H9 (cell line): ENCODE results near the gene SREBF1. TPM values are rescaled to one million over a fixed set of nuclear protein-coding genes. Genes with fewer than 3 reads are reported as not detected.

Experiments
- DNase-seq: peaks from one replicate; pipeline ENCODE4 v3.0.0-alpha.2; 2017
- H2AFZ ChIP-seq: one replicate; pipeline ENCODE4 v1.6.1; 2013; ENCODE audit warnings: mild to moderate bottlenecking, low read length, control low read depth, moderate library complexity
- H2AK5ac ChIP-seq: 2 replicates; pipeline ENCODE4 v1.6.1; 2013; ENCODE audit warnings: low read length, control low read depth, mixed read lengths; ENCODE audit not compliant: insufficient read length
- H2BK120ac ChIP-seq: one replicate; pipeline ENCODE4 v1.6.1; 2013; ENCODE audit warnings: low read depth, mild to moderate bottlenecking, low read length, control low read depth, inconsistent platforms; ENCODE audit not compliant: poor library complexity, severe bottlenecking
- H2BK12ac ChIP-seq: 2 replicates; pipeline ENCODE4 v1.6.1; 2013; ENCODE audit warnings: low read length, control low read depth, mixed read lengths, low read depth; ENCODE audit not compliant: insufficient read length
- H2BK15ac ChIP-seq: 2 replicates; pipeline ENCODE4 v1.6.1; 2013; ENCODE audit warnings: low read depth, low read length, control low read depth
- H2BK20ac ChIP-seq: one replicate; pipeline ENCODE4 v1.6.1; 2013; ENCODE audit warnings: low read depth, mild to moderate bottlenecking, low read length, control low read depth, inconsistent platforms; ENCODE audit not compliant: poor library complexity, severe bottlenecking
- H2BK5ac ChIP-seq: 2 replicates; pipeline ENCODE4 v1.6.1; 2013; ENCODE audit warnings: low read length, control low read depth, mixed read lengths; ENCODE audit not compliant: insufficient read length
- H3K14ac ChIP-seq: 2 replicates; pipeline ENCODE4 v1.6.1; 2013; ENCODE audit warnings: low read length, control low read depth; ENCODE audit not compliant: insufficient read depth
- H3K18ac ChIP-seq: 2 replicates; pipeline ENCODE4 v1.6.1; 2013; ENCODE audit warnings: low read depth, mild to moderate bottlenecking, mixed read lengths, low read length, control low read depth; ENCODE audit not compliant: insufficient read length
- H3K23ac ChIP-seq: 2 replicates; pipeline ENCODE4 v1.6.1; 2013; ENCODE audit warnings: low read length, control low read depth, mixed read lengths, low read depth; ENCODE audit not compliant: insufficient read length
- H3K23me2 ChIP-seq: 2 replicates; pipeline ENCODE4 v1.6.1; 2013; ENCODE audit warnings: low read depth, mild to moderate bottlenecking, mixed read lengths, low read length, control low read depth; ENCODE audit not compliant: insufficient read length, poor library complexity, severe bottlenecking
- H3K27ac ChIP-seq: 2 replicates; pipeline ENCODE4 v1.5.1; 2013; ENCODE audit warnings: low read length, control low read depth, mixed read lengths, low read depth; ENCODE audit not compliant: insufficient read length
- H3K27me3 ChIP-seq: 2 replicates; pipeline ENCODE4 v1.6.1; 2013; ENCODE audit warnings: low read length, control low read depth, inconsistent platforms; ENCODE audit not compliant: insufficient read depth
- H3K4ac ChIP-seq: 2 replicates; pipeline ENCODE4 v1.6.1; 2013; ENCODE audit warnings: low read depth, mild to moderate bottlenecking, control low read depth, inconsistent platforms, low read length, moderate library complexity
- H3K4me1 ChIP-seq: 2 replicates; pipeline ENCODE4 v1.6.1; 2013; ENCODE audit warnings: low read length, control low read depth, inconsistent platforms; ENCODE audit not compliant: insufficient read depth
- H3K4me2 ChIP-seq: 2 replicates; pipeline ENCODE4 v1.6.1; 2013; ENCODE audit warnings: low read length, control low read depth, mixed read lengths; ENCODE audit not compliant: insufficient read length, insufficient read depth
- H3K56ac ChIP-seq: 2 replicates; pipeline ENCODE4 v1.6.1; 2013; ENCODE audit warnings: low read depth, mild to moderate bottlenecking, mixed read lengths, low read length, control low read depth; ENCODE audit not compliant: insufficient read length
- H3K79me1 ChIP-seq: 2 replicates; pipeline ENCODE4 v1.6.1; 2013; ENCODE audit warnings: low read depth, mild to moderate bottlenecking, moderate library complexity, low read length, control low read depth, inconsistent platforms; ENCODE audit not compliant: insufficient read depth, poor library complexity, severe bottlenecking
- H3K79me2 ChIP-seq: 2 replicates; pipeline ENCODE4 v1.6.1; 2013; ENCODE audit warnings: low read length, control low read depth, inconsistent platforms; ENCODE audit not compliant: insufficient read depth
- H3K9ac ChIP-seq: 2 replicates; pipeline ENCODE4 v1.6.1; 2013; ENCODE audit warnings: low read length, control low read depth, mixed read lengths; ENCODE audit not compliant: insufficient read length; ENCODE audit errors: extremely low read depth
- H3K9me3 ChIP-seq: one replicate; pipeline ENCODE4 v1.6.1; 2013; ENCODE audit warnings: low read depth, low read length, inconsistent platforms; ENCODE audit not compliant: control insufficient read depth
- H3T11ph ChIP-seq: one replicate; pipeline ENCODE4 v1.6.1; 2013; ENCODE audit warnings: mild to moderate bottlenecking, low read length, control low read depth, inconsistent platforms
- H4K20me1 ChIP-seq: one replicate; pipeline ENCODE4 v1.6.1; 2013; ENCODE audit not compliant: control insufficient read depth, insufficient read length, insufficient read depth
- H4K5ac ChIP-seq: 2 replicates; pipeline ENCODE4 v1.6.1; 2013; ENCODE audit warnings: low read depth, mild to moderate bottlenecking, mixed read lengths, low read length, control low read depth; ENCODE audit not compliant: insufficient read length
- H4K8ac ChIP-seq: replicated peaks from 2 replicates; pipeline ENCODE4 v1.6.1; 2013; ENCODE audit warnings: low read length, control low read depth, mixed read lengths, low read depth; ENCODE audit not compliant: insufficient read length
- H4K91ac ChIP-seq: 2 replicates; pipeline ENCODE4 v1.6.1; 2013; ENCODE audit warnings: low read depth, mild to moderate bottlenecking, moderate library complexity, mixed read lengths, low read length, control low read depth; ENCODE audit not compliant: insufficient read length
- H3K27ac Mint-ChIP-seq, 3 experiments: 2 replicates in 2 of 3; 3 replicates in 1 of 3; pipeline ENCODE4 v1.8.0; 2020 to 2021; ENCODE audit warnings: mixed read lengths in 3 of 3, mild to moderate bottlenecking in 1 of 3, moderate library complexity in 1 of 3
- H3K27me3 Mint-ChIP-seq: 2 replicates; pipeline ENCODE4 v1.8.0; 2021; ENCODE audit warnings: low read depth, mild to moderate bottlenecking, moderate library complexity, mixed read lengths
- H3K36me3 Mint-ChIP-seq, 3 experiments: 2 replicates in 2 of 3; 3 replicates in 1 of 3; pipeline ENCODE4 v1.8.0; 2020 to 2021; ENCODE audit warnings: low read depth in 3 of 3, mixed read lengths in 3 of 3; ENCODE audit not compliant: insufficient read depth in 1 of 3
- H3K4me1 Mint-ChIP-seq, 2 experiments: 2 replicates each; pipeline ENCODE4 v1.8.0; 2020; ENCODE audit warnings: mixed read lengths in 2 of 2
- H3K4me3 Mint-ChIP-seq, 2 experiments: 2 replicates in 1 of 2; 3 replicates in 1 of 2; pipeline ENCODE4 v1.8.0; 2020 to 2021; ENCODE audit warnings: mild to moderate bottlenecking in 2 of 2, mixed read lengths in 2 of 2, moderate library complexity in 1 of 2
- H3K9me3 Mint-ChIP-seq, 2 experiments: 2 replicates in 1 of 2; 3 replicates in 1 of 2; pipeline ENCODE4 v1.8.0; 2020; ENCODE audit warnings: mild to moderate bottlenecking in 2 of 2, mixed read lengths in 2 of 2, moderate library complexity in 1 of 2
- WGBS: extraction: QIAGEN DNeasy Blood & Tissue Kit; methylation state at CpG from one replicate; pipeline ENCODE4 v1.1.7; 2013; ENCODE audit warnings: missing lambda C conversion rate, low lambda C conversion rate, mixed read lengths; ENCODE audit not compliant: insufficient read length; ENCODE audit errors: extremely low coverage; 5-methylcytosine and 5-hydroxymethylcytosine counted together
- total RNA-seq: library from RNA; stranded (reverse); gene quantifications from 2 replicates; pipeline ENCODE4 v1.2.1, GENCODE V29; 2021
- TF ChIP-seq, protein P1 (sequence below): fragments of 200-600 bp; sonication (generic); conservative IDR thresholded peaks from 3 replicates; pipeline ENCODE4 v1.8.0; 2021; ENCODE audit warnings: antibody characterized with exemption, mild to moderate bottlenecking

Gene SREBF1
- total RNA-seq, 1 experiment from 2014 or later: 81.9 TPM

DNA sequence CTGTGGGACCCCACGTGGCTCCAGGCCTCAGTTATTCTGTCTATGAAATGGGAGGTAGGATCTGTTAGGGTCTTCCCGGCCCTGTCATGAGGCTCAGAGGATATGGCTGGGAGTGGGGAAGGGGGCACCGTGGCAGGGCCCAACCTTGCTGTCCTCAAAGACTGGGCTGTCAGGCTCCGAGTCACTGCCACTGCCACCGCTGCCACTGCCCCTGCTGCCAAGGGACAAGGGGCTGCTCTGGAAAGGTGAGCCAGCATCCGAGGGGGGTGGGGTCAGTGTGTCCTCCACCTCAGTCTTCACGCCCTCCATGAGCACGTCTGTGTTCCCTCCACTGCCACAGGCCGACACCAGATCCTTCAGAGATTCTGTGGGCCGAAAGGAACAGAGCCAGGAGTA lies 19.2 kb downstream of the SREBF1 start:
- no peaks in the 10 kb centered on the region for H3K27me3 ChIP-seq
- Mint-ChIP-seq H3K27me3 (no peaks in the 10 kb centered on the region), H3K9me3 (no peaks in the 10 kb centered on the region), H3K4me3 (no peak overlapping the region), H3K36me3 (peaks cover 27 to 69% (median 57%) of the 10 kb centered on the region in 3 experiments), H3K27ac (peak overlapping the region in 2 of 3 experiments; percentile 40 to 44; a peak in 2 of 7 replicates), H3K4me1 (peaks cover 16 to 39% of the 10 kb centered on the region in 2 experiments)
- no peak overlapping the region for H3K23ac ChIP-seq
- H2BK120ac ChIP-seq: no peak overlapping the region
- no peak overlapping the region for H3K18ac ChIP-seq
- no peaks in the 10 kb centered on the region for H4K20me1 ChIP-seq
- TF ChIP-seq, protein P1, sequence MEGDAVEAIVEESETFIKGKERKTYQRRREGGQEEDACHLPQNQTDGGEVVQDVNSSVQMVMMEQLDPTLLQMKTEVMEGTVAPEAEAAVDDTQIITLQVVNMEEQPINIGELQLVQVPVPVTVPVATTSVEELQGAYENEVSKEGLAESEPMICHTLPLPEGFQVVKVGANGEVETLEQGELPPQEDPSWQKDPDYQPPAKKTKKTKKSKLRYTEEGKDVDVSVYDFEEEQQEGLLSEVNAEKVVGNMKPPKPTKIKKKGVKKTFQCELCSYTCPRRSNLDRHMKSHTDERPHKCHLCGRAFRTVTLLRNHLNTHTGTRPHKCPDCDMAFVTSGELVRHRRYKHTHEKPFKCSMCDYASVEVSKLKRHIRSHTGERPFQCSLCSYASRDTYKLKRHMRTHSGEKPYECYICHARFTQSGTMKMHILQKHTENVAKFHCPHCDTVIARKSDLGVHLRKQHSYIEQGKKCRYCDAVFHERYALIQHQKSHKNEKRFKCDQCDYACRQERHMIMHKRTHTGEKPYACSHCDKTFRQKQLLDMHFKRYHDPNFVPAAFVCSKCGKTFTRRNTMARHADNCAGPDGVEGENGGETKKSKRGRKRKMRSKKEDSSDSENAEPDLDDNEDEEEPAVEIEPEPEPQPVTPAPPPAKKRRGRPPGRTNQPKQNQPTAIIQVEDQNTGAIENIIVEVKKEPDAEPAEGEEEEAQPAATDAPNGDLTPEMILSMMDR: no peak
- H2BK15ac ChIP-seq: no peak overlapping the region
- no peak overlapping the region for H4K5ac ChIP-seq
- no peaks in the 10 kb centered on the region for H3K4me1 ChIP-seq
- H3K4me2 ChIP-seq: no peak overlapping the region
- H2BK20ac ChIP-seq: no peak overlapping the region
- no peak for DNase-seq
- no peak overlapping the region for H2AFZ ChIP-seq
- H3K79me1 ChIP-seq: peaks cover 8% of the 10 kb centered on the region
- no peak overlapping the region for H2BK12ac ChIP-seq
- no peak overlapping the region for H3K4ac ChIP-seq
- H3K14ac ChIP-seq: no peak overlapping the region; the same call in 1 of the 2 replicates
- no peak overlapping the region for H3K27ac ChIP-seq
- H4K8ac ChIP-seq: no peak overlapping the region
- no peak overlapping the region for H2BK5ac ChIP-seq
- H2AK5ac ChIP-seq: no peak overlapping the region
- no peak overlapping the region for H4K91ac ChIP-seq
- H3K79me2 ChIP-seq: peaks cover under 1% of the 10 kb centered on the region; the same call in 1 of the 2 replicates
- no peak overlapping the region for H3K9ac ChIP-seq
- no peak overlapping the region for H3T11ph ChIP-seq
- H3K23me2 ChIP-seq: no peaks in the 10 kb centered on the region
- H3K9me3 ChIP-seq: no peaks in the 10 kb centered on the region
- no CpG with 5 or more reads among the region's 10 CpGs for WGBS
- H3K56ac ChIP-seq: no peak overlapping the region
